ENCODE data around the gene CCDC39.

DNA sequence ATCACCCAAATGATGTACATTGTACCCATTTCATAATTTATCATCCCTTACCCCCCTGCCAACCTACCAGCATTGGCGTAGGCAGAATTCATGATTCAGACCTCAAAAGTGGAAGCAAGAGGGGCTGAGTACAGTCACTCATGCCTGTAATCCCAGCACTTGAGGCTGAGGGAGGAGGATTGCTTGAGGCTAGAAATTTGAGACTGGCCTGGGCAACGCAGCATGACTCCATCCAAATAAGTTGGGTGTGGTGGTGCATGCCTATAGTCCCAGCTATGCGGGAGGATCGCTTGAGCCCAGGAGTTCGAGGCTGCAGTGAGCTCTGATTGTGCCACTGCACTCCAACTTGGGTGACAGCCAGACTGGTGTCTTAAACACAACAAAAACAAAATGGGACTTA, 66.9 kb downstream of the CCDC39 start:
- TF ChIP-seq, protein P1, sequence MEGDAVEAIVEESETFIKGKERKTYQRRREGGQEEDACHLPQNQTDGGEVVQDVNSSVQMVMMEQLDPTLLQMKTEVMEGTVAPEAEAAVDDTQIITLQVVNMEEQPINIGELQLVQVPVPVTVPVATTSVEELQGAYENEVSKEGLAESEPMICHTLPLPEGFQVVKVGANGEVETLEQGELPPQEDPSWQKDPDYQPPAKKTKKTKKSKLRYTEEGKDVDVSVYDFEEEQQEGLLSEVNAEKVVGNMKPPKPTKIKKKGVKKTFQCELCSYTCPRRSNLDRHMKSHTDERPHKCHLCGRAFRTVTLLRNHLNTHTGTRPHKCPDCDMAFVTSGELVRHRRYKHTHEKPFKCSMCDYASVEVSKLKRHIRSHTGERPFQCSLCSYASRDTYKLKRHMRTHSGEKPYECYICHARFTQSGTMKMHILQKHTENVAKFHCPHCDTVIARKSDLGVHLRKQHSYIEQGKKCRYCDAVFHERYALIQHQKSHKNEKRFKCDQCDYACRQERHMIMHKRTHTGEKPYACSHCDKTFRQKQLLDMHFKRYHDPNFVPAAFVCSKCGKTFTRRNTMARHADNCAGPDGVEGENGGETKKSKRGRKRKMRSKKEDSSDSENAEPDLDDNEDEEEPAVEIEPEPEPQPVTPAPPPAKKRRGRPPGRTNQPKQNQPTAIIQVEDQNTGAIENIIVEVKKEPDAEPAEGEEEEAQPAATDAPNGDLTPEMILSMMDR (IDR thresholded peaks at IDR 0.05), result no peak
- TF ChIP-seq POLR2AphosphoS5 (IDR thresholded peaks at IDR 0.05) (no peak), POLR2A (IDR thresholded peaks at IDR 0.05) (no peak), EP300 (IDR thresholded peaks at IDR 0.05) (no peak)
